Renal cortex interstitium (tissue), 3 donors: ENCODE measurements around the gene C10orf62. TPM values are rescaled to one million over a fixed set of nuclear protein-coding genes. Genes with fewer than 3 reads are reported as not detected.

ENCODE experiments used
- polyA plus RNA-seq, 3 donors: library from polyadenylated mRNA; unstranded; fragments of 120-200 nt; gene quantifications; one replicate each; pipeline ENCODE4 v1.2.1, GENCODE V29; 2013; ENCODE audit not compliant: insufficient read length in 3 of 3

The C10orf62 gene
- polyA plus RNA-seq, 3 donors, result 0.27 to 1.3 (median 0.84) TPM

Other genes with a start within 250 kb of the C10orf62 start
- 10 to 100 TPM; 23.9 to 31.3 (median 25.9) TPM for gene RRP12, start 188.4 kb upstream of the C10orf62 start, polyA plus RNA-seq
- gene PGAM1, start 163.5 kb upstream of the C10orf62 start, polyA plus RNA-seq, result 100 to 1,000 TPM; 172 to 199 (median 196) TPM
- gene EXOSC1, start 143.7 kb upstream of the C10orf62 start, polyA plus RNA-seq, result 10 to 100 TPM; 30.3 to 38.9 (median 32.7) TPM
- gene ZDHHC16, start 143.5 kb upstream of the C10orf62 start, polyA plus RNA-seq, result 10 to 100 TPM; 38.5 to 40.3 (median 38.8) TPM
- gene MMS19, start 91.3 kb upstream of the C10orf62 start, polyA plus RNA-seq, result 100 to 1,000 TPM in 1 of 3 donors, 10 to 100 TPM in 2; 93.5 to 107 (median 95.0) TPM
- gene UBTD1, start 90.8 kb upstream of the C10orf62 start, polyA plus RNA-seq, result 10 to 100 TPM in 1 of 3 donors, 1 to 10 TPM in 2; 6.8 to 11.7 (median 9.8) TPM
- under 1 TPM; 0.42 to 0.65 (median 0.60) TPM for gene ANKRD2, start 16.9 kb upstream of the C10orf62 start, polyA plus RNA-seq
- gene HOGA1, start 5.3 kb upstream of the C10orf62 start, polyA plus RNA-seq, result 10 to 100 TPM; 50.6 to 63.7 (median 50.8) TPM
- 10 to 100 TPM; 21.6 to 29.5 (median 22.0) TPM for gene MORN4, start 43.8 kb downstream of the C10orf62 start, polyA plus RNA-seq
- 10 to 100 TPM; 17.4 to 20.8 (median 18.9) TPM for gene PI4K2A, start 51.0 kb downstream of the C10orf62 start, polyA plus RNA-seq
- 1 to 10 TPM; 3.7 to 8.6 (median 4.3) TPM for gene AVPI1, start 97.5 kb downstream of the C10orf62 start, polyA plus RNA-seq
- gene MARVELD1, start 124.0 kb downstream of the C10orf62 start, polyA plus RNA-seq, result 10 to 100 TPM; 36.8 to 52.5 (median 47.4) TPM
- 10 to 100 TPM; 23.6 to 40.2 (median 23.7) TPM for gene ZFYVE27, start 147.4 kb downstream of the C10orf62 start, polyA plus RNA-seq
- under 1 TPM; 0.08 to 0.11 (median 0.11) TPM for gene SFRP5, start 182.3 kb downstream of the C10orf62 start, polyA plus RNA-seq